DMS53 (cell line): ENCODE results near the gene ZNG1A.
A peak's percentile ranks its signal among the peaks of the same experiment; 100 is the strongest.
"Not testable (repeated sequence)": the region's sequence is repeated elsewhere in the genome, so short reads cannot be mapped to it uniquely, and the experiment has no call there.

Experiments used
- DNase-seq: peaks from one replicate; lab custom pipeline; 2025; lab: John Stamatoyannopoulos, UW

Gene ZNG1A

DNA sequence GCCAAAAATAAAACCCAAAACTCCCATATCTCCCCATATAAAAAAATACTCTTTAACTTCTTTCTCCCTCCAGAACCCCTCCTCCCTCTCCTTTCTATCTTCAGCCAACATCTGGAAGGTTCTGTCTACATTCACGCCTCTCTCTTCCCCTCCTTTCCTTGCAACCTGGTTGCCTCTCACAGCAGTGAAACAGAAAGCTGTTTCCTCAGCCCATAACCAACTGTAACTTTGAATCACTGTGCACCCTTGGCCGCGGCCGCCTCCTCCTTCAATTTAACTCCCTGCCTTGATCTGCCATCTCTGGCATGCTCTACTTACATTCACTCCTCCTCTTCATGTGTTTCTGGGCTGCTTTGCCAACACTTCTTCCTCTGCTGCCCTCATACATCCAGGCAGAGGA is 83.9 kb downstream of the ZNG1A start:
- DNase-seq: not testable (repeated sequence)

DNA sequence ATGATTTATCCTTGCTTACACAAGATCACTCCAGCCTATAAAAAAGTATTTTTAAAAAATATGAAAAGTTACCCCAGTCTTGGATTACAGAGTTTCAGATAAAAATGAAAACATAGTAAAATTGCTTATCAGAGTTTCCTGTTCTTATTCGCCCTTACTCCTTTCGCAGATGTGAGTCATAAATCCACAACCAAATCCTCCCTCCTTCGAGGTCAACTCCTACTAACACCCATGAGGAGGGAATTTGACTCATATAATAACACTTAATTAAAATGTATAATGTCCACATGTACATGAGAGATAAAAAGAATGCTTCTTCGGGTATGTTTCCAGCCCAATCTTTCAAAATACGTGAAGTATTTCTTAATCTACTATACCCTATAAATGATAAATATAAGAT is 84.5 kb downstream of the ZNG1A start:
- DNase-seq: not testable (repeated sequence)

DNA sequence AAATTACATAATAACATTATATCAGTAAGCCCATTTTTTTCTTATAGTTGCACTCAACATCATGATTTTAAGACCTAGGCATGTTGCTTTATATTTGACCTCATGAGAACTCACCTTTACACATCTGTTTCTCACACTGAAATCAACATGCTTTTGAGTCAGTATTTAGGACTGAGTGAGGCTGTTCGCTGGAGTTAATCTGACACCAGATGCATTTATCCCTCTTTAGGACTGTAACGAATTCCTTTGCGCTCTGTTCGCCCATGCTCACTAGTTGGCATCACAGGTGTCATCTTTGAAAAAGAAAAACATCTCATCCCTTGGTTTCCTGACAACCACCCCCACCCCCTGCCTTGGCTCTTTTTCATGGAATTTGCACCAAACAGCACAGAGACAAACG is 84.9 kb downstream of the ZNG1A start:
- not testable (repeated sequence) for DNase-seq

DNA sequence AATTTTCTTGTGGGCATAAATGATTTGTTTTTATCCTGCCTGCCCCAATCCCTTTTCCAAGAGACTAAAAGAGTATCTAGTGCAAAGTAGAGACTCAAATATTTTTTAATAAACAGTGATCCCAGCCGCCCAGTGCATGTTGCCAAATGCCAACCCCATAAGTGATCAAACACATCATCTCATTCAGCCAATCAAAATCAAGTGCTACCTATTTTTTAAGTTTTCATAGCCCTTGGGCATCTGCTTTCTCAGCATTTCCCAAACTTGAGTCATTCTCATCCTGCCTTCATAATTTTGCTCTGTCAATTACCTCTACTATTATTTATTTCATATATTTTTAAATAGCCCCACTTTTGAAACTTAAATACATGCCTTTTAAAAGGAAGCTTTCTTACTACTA is 88.0 kb downstream of the ZNG1A start:
- DNase-seq: not testable (repeated sequence)

DNA sequence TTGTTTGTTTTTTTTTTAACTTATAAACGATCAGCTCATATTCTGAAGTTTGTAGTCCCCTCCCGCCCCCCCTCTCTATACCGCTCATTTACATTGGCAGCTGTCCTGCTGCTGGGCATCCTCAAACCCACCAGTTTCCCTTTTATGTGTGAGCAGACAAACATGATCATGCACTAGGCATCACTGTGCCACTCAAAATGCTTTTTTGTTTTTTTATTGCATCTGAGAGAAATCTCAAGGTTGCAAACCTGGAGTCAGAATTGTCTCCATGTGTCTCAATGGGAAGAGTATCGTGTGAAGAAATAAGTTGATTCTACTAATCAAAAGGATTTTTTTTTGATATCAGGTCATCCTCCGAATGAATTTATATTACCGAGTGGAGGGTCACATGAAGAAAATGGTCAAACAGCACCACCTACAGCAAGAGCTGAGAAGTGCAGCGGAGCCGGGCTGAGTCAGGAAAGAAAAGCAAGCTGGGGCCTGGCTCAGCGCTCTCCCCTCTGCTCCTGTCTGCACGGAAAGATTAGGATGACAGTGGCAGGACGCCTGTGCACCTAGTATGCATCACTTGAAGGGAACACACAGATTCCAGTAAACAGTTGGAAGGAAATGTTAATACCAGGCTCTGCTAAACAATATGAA is 90.3 kb downstream of the ZNG1A start:
- DNase-seq: not testable (repeated sequence)

DNA sequence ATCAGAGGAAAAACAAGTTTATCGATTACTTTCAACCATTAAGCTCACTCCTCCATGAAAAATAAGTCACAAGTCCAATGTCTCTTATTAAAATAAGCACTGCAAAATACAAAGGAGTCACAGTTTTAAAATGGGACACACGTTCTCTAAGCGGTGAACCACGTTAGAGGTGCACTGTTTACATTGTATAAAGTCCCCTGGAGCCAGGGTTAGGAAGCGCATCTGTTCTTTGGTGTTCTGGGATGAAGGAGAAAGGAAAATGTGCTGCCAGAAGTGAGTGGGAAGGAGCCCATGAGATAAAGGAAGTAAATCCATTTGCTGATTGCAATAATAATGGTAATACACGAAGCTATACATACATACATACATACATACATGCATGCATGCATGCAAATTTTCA is 91.0 kb downstream of the ZNG1A start:
- DNase-seq: not testable (repeated sequence)

DNA sequence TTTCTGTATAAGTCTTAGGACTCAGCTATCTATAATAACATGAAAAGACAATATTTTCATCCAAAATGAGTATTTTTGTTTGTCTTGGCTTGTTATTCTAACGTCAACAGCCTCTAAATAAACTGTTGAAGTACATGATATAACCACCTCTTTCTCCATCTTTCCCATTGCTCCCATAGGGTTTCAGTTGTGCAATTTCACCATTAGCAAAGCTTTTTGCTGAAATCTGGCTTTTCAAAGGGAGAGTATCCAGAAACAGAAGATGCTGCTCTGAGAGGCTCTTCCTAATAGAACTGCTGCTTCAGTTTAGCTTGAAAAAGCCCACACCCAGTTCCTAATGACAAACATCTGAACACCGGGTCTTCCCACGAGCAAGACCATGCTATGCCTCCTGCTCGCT is 91.8 kb downstream of the ZNG1A start:
- not testable (repeated sequence) for DNase-seq

DNA sequence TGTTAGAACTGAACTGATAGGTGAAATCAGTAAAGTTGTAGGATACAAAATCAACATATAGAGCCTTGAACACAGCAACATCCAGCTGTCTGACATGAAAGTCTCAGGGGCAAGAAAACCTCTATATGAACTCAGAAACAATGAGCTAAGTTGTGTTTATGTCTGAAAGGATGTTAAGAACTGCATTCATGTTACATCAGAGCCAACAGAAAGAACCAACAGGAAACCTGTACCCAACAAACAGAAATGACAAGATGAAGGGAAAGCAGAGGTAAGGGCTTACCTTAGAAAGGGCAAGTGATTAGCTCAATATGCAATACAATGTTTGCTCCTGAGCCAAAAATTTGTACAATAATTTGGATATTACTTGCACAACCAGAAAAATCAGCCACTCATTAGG is 92.2 kb downstream of the ZNG1A start:
- DNase-seq: not testable (repeated sequence)

DNA sequence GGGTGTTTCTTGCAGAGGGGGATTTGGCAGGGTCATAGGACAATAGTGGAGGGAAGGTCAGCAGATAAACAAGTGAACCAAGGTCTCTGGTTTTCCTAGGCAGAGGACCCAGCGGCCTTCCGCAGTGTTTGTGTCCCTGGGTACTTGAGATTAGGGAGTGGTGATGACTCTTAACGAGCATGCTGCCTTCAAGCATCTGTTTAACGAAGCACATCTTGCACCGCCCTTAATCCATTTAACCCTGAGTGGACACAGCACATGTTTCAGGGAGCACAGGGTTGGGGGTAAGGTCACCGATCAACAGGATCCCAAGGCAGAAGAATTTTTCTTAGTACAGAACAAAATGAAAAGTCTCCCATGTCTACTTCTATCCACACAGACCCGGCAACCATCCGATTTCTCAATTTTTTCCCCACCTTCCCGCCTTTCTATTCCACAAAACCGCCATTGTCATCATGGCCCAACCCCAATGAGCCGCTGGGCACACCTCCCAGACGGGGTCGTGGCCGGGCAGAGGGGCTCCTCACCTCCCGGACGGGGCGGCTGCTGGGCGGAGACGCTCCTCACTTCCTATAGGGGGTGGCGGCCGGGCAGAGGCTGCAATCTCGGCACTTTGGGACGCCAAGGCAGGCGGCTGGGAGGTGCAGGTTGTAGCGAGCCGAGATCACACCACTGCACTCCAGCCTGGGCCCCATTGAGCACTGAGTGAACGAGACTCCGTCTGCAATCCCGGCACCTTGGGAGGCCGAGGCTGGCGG is 95.7 kb downstream of the ZNG1A start:
- DNase-seq: not testable (repeated sequence)

DNA sequence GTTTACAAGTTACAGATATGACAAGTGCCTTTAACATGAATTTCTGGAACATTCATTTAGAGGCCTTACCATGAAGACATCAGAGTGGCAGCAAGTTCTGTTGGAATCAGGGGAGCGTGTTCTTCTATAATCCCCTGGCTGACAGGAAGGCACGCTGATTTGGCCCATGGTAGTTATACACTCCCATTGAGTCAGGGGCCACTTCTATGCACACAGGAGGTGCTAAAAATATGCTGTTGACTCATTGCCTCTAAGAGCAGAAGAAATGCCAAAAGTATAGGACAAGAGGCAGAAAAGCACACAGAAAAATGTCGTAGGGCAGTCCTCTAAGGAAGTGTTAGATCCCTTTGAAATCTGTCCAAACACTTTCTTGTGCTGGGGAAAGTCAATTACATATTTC is 100.5 kb downstream of the ZNG1A start:
- not testable (repeated sequence) for DNase-seq

DNA sequence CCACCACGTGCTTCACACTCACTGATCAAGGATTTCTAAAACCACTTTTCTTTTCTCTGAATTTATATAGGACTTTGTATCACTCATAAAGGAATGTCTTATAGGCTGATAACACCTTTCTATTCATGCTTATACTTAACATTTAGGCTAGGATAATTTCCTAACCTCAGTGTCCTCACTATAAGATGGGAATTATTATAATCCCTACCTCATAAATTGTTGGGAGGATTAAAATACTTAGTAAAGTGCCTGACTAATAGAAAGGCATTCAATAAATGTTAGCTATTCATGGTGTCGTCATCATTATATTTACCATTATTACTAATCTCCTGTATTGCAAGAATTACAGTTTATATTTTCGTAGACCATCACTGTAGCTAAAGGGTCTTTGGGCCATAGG is 102.5 kb downstream of the ZNG1A start:
- DNase-seq: not testable (repeated sequence)

DNA sequence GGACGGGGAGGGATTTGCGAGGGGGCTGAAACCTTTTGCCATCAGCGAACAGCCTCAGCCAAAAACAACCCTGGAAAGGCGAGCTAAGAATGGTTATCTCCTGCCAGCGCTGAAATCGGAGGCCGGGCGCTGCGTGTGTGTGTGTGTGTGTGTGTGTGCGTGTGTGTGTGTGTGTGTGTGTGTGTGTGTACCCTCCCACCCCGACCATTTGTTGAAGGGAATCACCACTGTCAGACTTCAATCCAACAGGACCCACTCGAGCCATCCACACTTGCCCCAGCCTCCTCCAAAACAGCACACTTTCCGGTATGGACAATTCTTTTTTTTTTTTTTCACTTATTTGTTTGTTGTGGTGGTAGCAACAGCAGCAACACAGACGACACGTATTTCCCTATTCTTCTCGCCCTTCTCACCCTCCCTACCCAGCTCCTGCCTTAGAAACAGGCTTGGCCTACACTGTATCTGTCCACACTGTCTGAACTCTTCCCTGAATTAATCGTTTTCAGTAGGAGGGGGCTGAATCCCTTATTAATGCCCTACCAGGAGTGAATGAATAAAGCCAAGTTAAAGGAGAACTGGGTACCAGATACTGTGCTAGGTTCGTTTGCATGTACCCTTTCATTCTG is 104.8 kb downstream of the ZNG1A start:
- peak; percentile 35 for DNase-seq

DNA sequence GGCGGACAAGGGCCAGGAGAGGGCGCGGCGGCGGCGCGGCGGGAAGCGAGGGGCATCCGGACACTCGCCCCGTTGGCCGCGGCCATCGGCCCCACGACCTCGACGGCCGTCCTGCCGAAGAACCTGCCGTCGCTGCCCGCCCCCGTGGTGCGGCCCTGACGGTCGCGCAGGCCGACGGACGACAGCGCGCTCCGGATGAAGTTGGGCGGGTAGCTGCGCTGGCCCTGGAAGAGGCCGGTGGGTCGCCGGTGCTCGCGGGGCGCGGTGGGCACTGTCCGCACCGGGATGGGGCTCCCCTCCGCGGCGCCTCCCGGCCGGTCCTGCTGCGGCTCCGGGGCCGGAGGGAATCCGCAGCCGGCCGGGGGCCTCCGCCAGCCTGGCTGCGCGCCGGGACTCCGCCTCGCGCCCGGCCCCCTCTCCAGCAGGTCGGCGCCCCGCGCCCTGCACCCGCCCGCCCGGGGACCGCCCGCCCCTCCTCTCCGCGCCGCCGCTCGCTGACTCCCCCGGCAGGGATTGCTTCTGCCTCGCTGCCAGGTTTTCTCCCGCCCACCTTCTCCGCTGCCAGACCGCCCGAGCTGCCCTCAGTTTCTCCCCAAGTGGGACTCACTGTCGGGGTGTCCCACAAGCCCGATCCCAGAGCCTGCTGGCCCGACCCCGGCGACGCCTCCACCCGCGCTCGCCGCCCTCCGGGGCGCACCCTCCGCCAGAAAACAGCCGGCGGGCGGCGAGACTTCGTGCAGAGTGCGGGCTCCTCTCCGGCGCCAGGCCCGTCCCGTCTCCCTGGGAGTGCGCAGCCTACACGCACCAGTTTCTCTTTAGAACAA is 105.6 kb downstream of the ZNG1A start:
- DNase-seq: peak; percentile 46
